ENCODE data around the gene CELF2.

The CELF2 gene

GRCh38 chr10:11023009-11023953 lies 5.6 kb downstream of the CELF2 start:
- no peak for ATAC-seq
- TF ChIP-seq ZNF565 (CRISPR knock-in tag; conservative IDR thresholded peaks at IDR 0.05; ENCODE audit: low read depth) (no peak), BACH2 (CRISPR knock-in tag; IDR thresholded peaks at IDR 0.05; ENCODE audit: borderline replicate concordance) (no peak), TSHZ2 (CRISPR knock-in tag; IDR thresholded peaks at IDR 0.05) (no peak), GLIS3 (CRISPR knock-in tag; IDR thresholded peaks at IDR 0.05) (no peak), ZFP3 (CRISPR knock-in tag; IDR thresholded peaks at IDR 0.05) (no peak)

- TF ChIP-seq ISL1 (CRISPR knock-in tag; IDR thresholded peaks at IDR 0.05) (no peak), POU6F1 (CRISPR knock-in tag; IDR thresholded peaks at IDR 0.05; ENCODE audit: borderline replicate concordance, low read depth) (no peak)
- TF ChIP-seq, protein P1, sequence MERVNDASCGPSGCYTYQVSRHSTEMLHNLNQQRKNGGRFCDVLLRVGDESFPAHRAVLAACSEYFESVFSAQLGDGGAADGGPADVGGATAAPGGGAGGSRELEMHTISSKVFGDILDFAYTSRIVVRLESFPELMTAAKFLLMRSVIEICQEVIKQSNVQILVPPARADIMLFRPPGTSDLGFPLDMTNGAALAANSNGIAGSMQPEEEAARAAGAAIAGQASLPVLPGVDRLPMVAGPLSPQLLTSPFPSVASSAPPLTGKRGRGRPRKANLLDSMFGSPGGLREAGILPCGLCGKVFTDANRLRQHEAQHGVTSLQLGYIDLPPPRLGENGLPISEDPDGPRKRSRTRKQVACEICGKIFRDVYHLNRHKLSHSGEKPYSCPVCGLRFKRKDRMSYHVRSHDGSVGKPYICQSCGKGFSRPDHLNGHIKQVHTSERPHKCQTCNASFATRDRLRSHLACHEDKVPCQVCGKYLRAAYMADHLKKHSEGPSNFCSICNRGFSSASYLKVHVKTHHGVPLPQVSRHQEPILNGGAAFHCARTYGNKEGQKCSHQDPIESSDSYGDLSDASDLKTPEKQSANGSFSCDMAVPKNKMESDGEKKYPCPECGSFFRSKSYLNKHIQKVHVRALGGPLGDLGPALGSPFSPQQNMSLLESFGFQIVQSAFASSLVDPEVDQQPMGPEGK (CRISPR knock-in tag; IDR thresholded peaks at IDR 0.05; ENCODE audit: borderline replicate concordance): no peak
- no peak for ATAC-seq
Measured at GRCh38 chr10:11024596-11024995, 6.9 kb downstream of the CELF2 start.

- TF ChIP-seq OSR1 (CRISPR knock-in tag; IDR thresholded peaks at IDR 0.05) (no peak), GLIS3 (CRISPR knock-in tag; IDR thresholded peaks at IDR 0.05) (no peak), ESRRG (CRISPR knock-in tag; IDR thresholded peaks at IDR 0.05) (no peak), PPARA (CRISPR knock-in tag; IDR thresholded peaks at IDR 0.05; ENCODE audit: borderline replicate concordance) (no peak), RARB (CRISPR knock-in tag; IDR thresholded peaks at IDR 0.05) (no peak), ZNF565 (CRISPR knock-in tag; conservative IDR thresholded peaks at IDR 0.05; ENCODE audit: low read depth) (no peak), TSHZ2 (CRISPR knock-in tag; IDR thresholded peaks at IDR 0.05) (no peak), TCF4 (CRISPR knock-in tag; IDR thresholded peaks at IDR 0.05; ENCODE audit: borderline replicate concordance) (no peak), CSDC2 (CRISPR knock-in tag; IDR thresholded peaks at IDR 0.05) (no peak), ZNF8 (CRISPR knock-in tag; IDR thresholded peaks at IDR 0.05) (no peak), TOX (CRISPR knock-in tag; IDR thresholded peaks at IDR 0.05; ENCODE audit: borderline replicate concordance) (no peak), BACH2 (CRISPR knock-in tag; IDR thresholded peaks at IDR 0.05; ENCODE audit: borderline replicate concordance) (no peak), ARNTL (CRISPR knock-in tag; IDR thresholded peaks at IDR 0.05; ENCODE audit: borderline replicate concordance, low read depth) (no peak), ISL1 (CRISPR knock-in tag; IDR thresholded peaks at IDR 0.05) (no peak), POU6F1 (CRISPR knock-in tag; IDR thresholded peaks at IDR 0.05; ENCODE audit: borderline replicate concordance, low read depth) (no peak)
- TF ChIP-seq, protein P2, sequence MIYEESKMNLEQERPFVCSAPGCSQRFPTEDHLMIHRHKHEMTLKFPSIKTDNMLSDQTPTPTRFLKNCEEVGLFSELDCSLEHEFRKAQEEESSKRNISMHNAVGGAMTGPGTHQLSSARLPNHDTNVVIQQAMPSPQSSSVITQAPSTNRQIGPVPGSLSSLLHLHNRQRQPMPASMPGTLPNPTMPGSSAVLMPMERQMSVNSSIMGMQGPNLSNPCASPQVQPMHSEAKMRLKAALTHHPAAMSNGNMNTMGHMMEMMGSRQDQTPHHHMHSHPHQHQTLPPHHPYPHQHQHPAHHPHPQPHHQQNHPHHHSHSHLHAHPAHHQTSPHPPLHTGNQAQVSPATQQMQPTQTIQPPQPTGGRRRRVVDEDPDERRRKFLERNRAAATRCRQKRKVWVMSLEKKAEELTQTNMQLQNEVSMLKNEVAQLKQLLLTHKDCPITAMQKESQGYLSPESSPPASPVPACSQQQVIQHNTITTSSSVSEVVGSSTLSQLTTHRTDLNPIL (CRISPR knock-in tag; IDR thresholded peaks at IDR 0.05; ENCODE audit: low read depth): no peak
- TF ChIP-seq, protein P1 (CRISPR knock-in tag; IDR thresholded peaks at IDR 0.05; ENCODE audit: borderline replicate concordance): no peak
- ATAC-seq: no peak
Measured at GRCh38 chr10:11025978-11026377, 8.3 kb downstream of the CELF2 start.

All from SK-N-SH treated with all-trans-retinoic acid at 6 μM for 48 hours (cell line).